IgD-negative memory B cell (primary cell): Measurements from ENCODE around the gene MBLAC1. TPM values are rescaled to one million over a fixed set of nuclear protein-coding genes. Genes with fewer than 3 reads are reported as not detected.

Experiments used
- H3K27ac Mint-ChIP-seq, 3 donors: one replicate each; pipeline ENCODE4 v1.8.0; 2020 to 2022; ENCODE audit warnings: mild to moderate bottlenecking in 3 of 3, mixed read lengths in 3 of 3, moderate library complexity in 1 of 3
- H3K27me3 Mint-ChIP-seq: one replicate; pipeline ENCODE4 v1.8.0; 2021; ENCODE audit warnings: mixed read lengths
- H3K36me3 Mint-ChIP-seq: one replicate; pipeline ENCODE4 v1.8.0; 2020; ENCODE audit warnings: mild to moderate bottlenecking, mixed read lengths
- H3K4me1 Mint-ChIP-seq, 3 donors: one replicate each; pipeline ENCODE4 v1.8.0; 2020 to 2022; ENCODE audit warnings: mixed read lengths in 3 of 3, mild to moderate bottlenecking in 1 of 3
- H3K4me3 Mint-ChIP-seq, 4 donors: one replicate each; pipeline ENCODE4 v1.8.0; 2020 to 2022; ENCODE audit warnings: mild to moderate bottlenecking in 4 of 4, mixed read lengths in 4 of 4, moderate library complexity in 3 of 4
- H3K9me3 Mint-ChIP-seq, 3 donors: one replicate each; pipeline ENCODE4 v1.8.0; 2020 to 2021; ENCODE audit warnings: mixed read lengths in 3 of 3, mild to moderate bottlenecking in 1 of 3
- polyA plus RNA-seq: library from polyadenylated mRNA; unstranded; fragments of 300-500 nt; fragmentation: Illumina TruSeq; gene quantifications from one replicate; pipeline ENCODE4 v1.2.3, GENCODE V29; 2021

The MBLAC1 gene, protein sequence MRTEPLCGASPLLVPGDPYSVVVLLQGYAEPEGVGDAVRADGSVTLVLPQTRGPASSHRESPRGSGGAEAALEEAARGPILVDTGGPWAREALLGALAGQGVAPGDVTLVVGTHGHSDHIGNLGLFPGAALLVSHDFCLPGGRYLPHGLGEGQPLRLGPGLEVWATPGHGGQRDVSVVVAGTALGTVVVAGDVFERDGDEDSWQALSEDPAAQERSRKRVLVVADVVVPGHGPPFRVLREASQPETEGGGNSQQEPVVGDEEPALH
- 1.4 TPM for polyA plus RNA-seq

DNA sequence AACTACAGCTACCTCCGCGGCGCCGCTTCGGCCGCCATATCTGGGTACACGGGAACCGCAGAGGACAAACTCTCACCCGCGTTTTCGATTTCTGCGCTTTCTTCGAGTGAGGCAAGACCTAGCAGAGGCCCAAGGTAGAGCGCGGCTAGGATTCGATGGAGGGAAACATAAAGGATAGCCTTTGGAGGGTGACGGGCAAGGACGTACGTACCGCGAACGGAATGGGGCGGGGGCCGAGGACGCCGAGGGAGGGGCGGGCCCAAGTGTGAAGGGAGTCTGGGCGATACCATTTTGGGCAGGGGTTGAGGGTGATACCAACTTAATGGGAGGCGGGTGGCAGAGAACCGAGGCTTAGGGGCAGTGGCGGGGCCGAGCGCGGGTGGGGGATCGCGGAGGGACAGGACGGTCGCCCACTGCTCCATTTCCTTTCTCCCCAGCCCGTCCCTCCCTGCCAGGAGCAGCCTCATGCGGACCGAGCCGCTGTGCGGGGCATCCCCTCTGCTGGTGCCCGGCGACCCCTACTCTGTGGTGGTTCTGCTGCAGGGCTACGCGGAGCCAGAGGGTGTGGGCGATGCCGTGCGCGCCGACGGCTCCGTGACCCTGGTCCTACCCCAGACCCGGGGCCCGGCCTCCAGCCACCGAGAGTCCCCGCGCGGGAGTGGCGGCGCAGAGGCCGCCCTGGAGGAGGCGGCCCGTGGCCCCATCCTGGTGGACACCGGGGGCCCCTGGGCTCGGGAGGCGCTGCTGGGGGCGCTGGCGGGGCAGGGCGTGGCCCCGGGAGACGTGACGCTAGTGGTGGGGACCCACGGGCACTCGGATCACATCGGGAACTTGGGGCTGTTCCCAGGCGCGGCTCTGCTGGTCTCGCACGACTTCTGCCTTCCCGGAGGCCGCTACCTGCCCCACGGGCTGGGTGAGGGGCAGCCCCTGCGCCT, at the start of gene MBLAC1:
Gene MBLAC1, plus strand, starts transcription at position 37 of the 935 bp plus-strand sequence. Its CDS starts 429 bp downstream, at position 466.
- Mint-ChIP-seq H3K4me3 (peak within 1 kb of the TSS; percentile 96 to 100 (median 100)), H3K4me1 (peaks cover 19 to 20% (median 20%) of the 10 kb centered on the region in 3 donors), H3K27ac (peak within 1 kb of the TSS; percentile 93 to 99 (median 99)), H3K9me3 (no peaks in the 10 kb centered on the region), H3K36me3 (peaks cover 5% of the 10 kb centered on the region), H3K27me3 (no peaks in the 10 kb centered on the region)

- Mint-ChIP-seq H3K27ac (peak overlapping the region in 2 of 3 donors; percentile 39 to 69), H3K27me3 (no peaks in the 10 kb centered on the region), H3K36me3 (peaks cover 17% of the 10 kb centered on the region), H3K4me1 (peaks cover 16 to 19% (median 17%) of the 10 kb centered on the region in 3 donors), H3K9me3 (peaks cover 3 to 7% (median 4%) of the 10 kb centered on the region in 3 donors), H3K4me3 (peak overlapping the region in 1 of 4 donors; percentile 69)
These were observed 49.6 kb upstream of the MBLAC1 start for GRCh38 chr7:100077205-100077604.

GRCh38 chr7:100079024-100079560, 47.7 kb upstream of the MBLAC1 start:
- H3K9me3 Mint-ChIP-seq: no peaks in the 10 kb centered on the region
- H3K27me3 Mint-ChIP-seq: no peaks in the 10 kb centered on the region
- H3K36me3 Mint-ChIP-seq: peaks cover 7% of the 10 kb centered on the region
- peak overlapping the region in 3 of 4 donors; percentile 36 to 78 (median 70) for H3K4me3 Mint-ChIP-seq
- H3K27ac Mint-ChIP-seq: peak overlapping the region in 1 of 3 donors; percentile 69
- H3K4me1 Mint-ChIP-seq: peaks cover 24 to 25% (median 24%) of the 10 kb centered on the region in 3 donors

- Mint-ChIP-seq H3K4me1 (peaks cover 21 to 26% (median 25%) of the 10 kb centered on the region in 3 donors), H3K27ac (peak overlapping the region; percentile 88 to 98 (median 93)), H3K27me3 (no peaks in the 10 kb centered on the region), H3K4me3 (peak overlapping the region; percentile 78 to 96 (median 94)), H3K9me3 (no peaks in the 10 kb centered on the region), H3K36me3 (no peaks in the 10 kb centered on the region)
These were observed 45.7 kb upstream of the MBLAC1 start for GRCh38 chr7:100080907-100081534.

DNA sequence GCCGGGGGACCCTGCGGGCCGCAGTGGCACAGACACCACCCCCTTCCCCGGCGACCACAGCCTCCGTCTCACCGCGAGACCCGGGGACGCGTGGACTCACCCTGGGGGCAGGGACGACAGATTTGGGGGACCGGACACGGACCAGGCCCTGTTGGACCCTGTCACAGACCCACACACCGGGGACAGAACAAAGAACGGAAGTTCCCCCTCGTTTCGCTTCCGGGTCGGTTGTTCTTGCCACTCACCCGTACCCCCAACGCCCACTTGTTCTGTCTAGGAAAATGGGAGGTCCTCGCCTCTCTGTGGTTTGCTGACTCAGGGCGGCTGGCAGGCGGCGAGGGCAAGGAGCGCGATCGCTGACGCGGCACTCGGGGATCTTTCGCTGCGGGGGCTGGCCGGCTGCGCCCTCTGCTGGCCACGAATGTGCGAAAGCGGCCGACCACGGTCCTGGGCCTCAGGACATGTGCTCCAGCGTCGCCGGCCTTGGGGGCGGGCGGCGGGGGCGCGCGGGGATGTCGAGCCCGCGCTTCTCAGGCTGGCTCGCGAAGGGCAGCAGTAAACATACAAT, 45.1 kb upstream of the MBLAC1 start, which contains the start of gene ZNF3:
Gene ZNF3, minus strand, starts transcription at position 189 of the 568 bp plus-strand sequence. CDS start 4,366 bp downstream, outside the sequence.
- Mint-ChIP-seq H3K27me3 (no peaks in the 10 kb centered on the region), H3K9me3 (no peaks in the 10 kb centered on the region), H3K4me1 (peaks cover 21 to 26% (median 25%) of the 10 kb centered on the region in 3 donors), H3K27ac (peak within 1 kb of the TSS; percentile 93 to 98 (median 97)), H3K4me3 (peak within 1 kb of the TSS; percentile 78 to 96 (median 94)), H3K36me3 (no peaks in the 10 kb centered on the region)

GRCh38 chr7:100082978-100083377, 43.8 kb upstream of the MBLAC1 start:
- Mint-ChIP-seq H3K4me3 (peak overlapping the region; percentile 78 to 96 (median 94)), H3K27ac (peak overlapping the region; percentile 93 to 98 (median 97)), H3K27me3 (no peaks in the 10 kb centered on the region), H3K4me1 (peaks cover 21 to 29% (median 24%) of the 10 kb centered on the region in 3 donors), H3K36me3 (no peaks in the 10 kb centered on the region), H3K9me3 (no peaks in the 10 kb centered on the region)

DNA sequence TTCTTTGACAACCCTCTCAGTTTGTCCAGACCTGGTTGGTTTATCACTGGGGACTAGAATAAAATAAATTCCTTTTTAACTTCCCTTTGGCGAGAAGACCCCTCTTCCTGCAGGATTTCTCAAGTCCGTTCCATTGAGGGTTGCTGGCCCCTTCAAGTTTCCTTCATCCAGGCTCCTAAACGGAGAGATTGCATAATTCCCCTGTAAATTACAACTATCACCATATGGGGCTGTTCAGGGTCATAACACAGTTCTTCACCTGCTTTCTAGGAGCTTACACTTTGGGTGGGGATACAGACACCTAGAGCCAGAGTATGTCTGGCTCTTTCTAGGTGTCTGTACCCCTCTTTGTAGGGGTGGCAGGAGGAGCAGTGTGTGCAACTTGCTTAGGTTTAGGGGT, 41.3 kb upstream of the MBLAC1 start:
- peak overlapping the region in 2 of 4 donors; percentile 17 to 76 for H3K4me3 Mint-ChIP-seq
- H3K4me1 Mint-ChIP-seq: peaks cover 24 to 31% (median 26%) of the 10 kb centered on the region in 3 donors
- H3K27me3 Mint-ChIP-seq: peaks cover 2% of the 10 kb centered on the region

DNA sequence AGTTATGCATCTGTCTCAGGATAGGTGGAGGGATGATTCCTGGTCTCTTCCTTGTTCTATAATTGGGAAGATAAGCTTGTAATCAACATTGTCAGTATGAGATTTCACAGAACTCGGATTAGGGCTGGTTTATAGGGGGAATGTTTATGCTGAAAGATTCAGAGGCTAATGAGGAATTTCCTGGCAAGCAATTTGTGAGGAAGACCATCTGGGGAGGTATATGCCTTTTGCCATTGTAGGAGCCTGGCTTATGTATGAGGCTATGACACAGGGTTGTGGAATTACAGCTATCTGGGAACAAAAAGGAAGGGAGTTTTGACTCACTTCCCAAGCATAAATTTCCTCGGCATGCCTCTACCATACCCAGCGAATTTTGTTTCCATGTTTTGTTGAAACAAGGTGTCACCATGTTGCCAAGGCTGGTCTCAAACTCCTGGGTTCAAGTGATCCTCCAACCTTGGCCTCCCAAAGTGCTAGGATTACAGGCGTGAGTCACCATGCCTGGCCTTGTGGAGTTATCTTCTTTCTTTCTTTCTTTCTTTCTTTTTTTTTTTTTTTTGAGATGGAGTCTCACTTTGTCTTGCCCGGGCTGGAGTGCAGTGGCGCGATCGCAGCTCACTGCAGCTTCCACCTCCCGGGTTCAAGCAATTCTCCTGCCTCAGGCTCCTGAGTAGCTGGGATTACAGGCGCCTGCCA, 39.6 kb upstream of the MBLAC1 start:
- H3K27me3 Mint-ChIP-seq: peaks cover 2% of the 10 kb centered on the region
- no peaks in the 10 kb centered on the region for H3K9me3 Mint-ChIP-seq
- H3K36me3 Mint-ChIP-seq: no peaks in the 10 kb centered on the region
- peak overlapping the region; percentile 2 to 99 (median 94) for H3K27ac Mint-ChIP-seq
- peaks cover 18 to 22% (median 21%) of the 10 kb centered on the region in 3 donors for H3K4me1 Mint-ChIP-seq
- peak overlapping the region; percentile 3 to 95 (median 58) for H3K4me3 Mint-ChIP-seq

More for the DNA sequence above, 41.3 kb upstream of the MBLAC1 start:
- peak overlapping the region in 2 of 3 donors; percentile 10 to 99 for H3K27ac Mint-ChIP-seq
- H3K9me3 Mint-ChIP-seq: no peaks in the 10 kb centered on the region
- H3K36me3 Mint-ChIP-seq: no peaks in the 10 kb centered on the region

- H3K9me3 Mint-ChIP-seq: no peaks in the 10 kb centered on the region
- H3K36me3 Mint-ChIP-seq: no peaks in the 10 kb centered on the region
- peaks cover 2% of the 10 kb centered on the region for H3K27me3 Mint-ChIP-seq
- peak overlapping the region; percentile 84 to 95 (median 94) for H3K4me3 Mint-ChIP-seq
- peak overlapping the region; percentile 94 to 99 (median 95) for H3K27ac Mint-ChIP-seq
- H3K4me1 Mint-ChIP-seq: peaks cover 10 to 20% (median 14%) of the 10 kb centered on the region in 3 donors
These were observed 38.6 kb upstream of the MBLAC1 start for GRCh38 chr7:100088095-100088620.

GRCh38 chr7:100088621-100089457, 37.9 kb upstream of the MBLAC1 start, which contains the start of gene COPS6:
COPS6 (plus strand) TSS chr7:100088969; CDS start chr7:100088991, 22 bp downstream.
- Mint-ChIP-seq H3K4me3 (peak within 1 kb of the TSS; percentile 84 to 95 (median 94)), H3K4me1 (peaks cover 10 to 20% (median 14%) of the 10 kb centered on the region in 3 donors), H3K9me3 (no peaks in the 10 kb centered on the region), H3K36me3 (no peaks in the 10 kb centered on the region), H3K27me3 (peaks cover 2% of the 10 kb centered on the region), H3K27ac (peak within 1 kb of the TSS; percentile 94 to 99 (median 95))

- Mint-ChIP-seq H3K9me3 (no peaks in the 10 kb centered on the region), H3K27me3 (peaks cover 2% of the 10 kb centered on the region), H3K36me3 (no peaks in the 10 kb centered on the region), H3K4me1 (peaks cover 10 to 20% (median 14%) of the 10 kb centered on the region in 3 donors), H3K4me3 (peak overlapping the region; percentile 84 to 95 (median 94)), H3K27ac (peak overlapping the region; percentile 94 to 99 (median 95))
These were observed 37.1 kb upstream of the MBLAC1 start for GRCh38 chr7:100089458-100090196.
